HUES6 (cell line): ENCODE measurements around the gene RBFOX2.
"Not testable (repeated sequence)": the region's sequence is repeated elsewhere in the genome, so short reads cannot be mapped to it uniquely, and the experiment has no call there.

Experiments used
- H3K27ac ChIP-seq: 2 replicates; pipeline ENCODE4 v1.7.0; 2013; ENCODE audit warnings: low read depth, mild to moderate bottlenecking, low read length, inconsistent platforms
- H3K27me3 ChIP-seq: 2 replicates; pipeline ENCODE4 v1.6.1; 2013; ENCODE audit warnings: low read length; ENCODE audit not compliant: control insufficient read depth, insufficient read depth
- H3K36me3 ChIP-seq: 2 replicates; pipeline ENCODE4 v1.6.1; 2013; ENCODE audit warnings: low read length; ENCODE audit not compliant: control insufficient read depth, insufficient read depth
- H3K4me1 ChIP-seq: 2 replicates; pipeline ENCODE4 v1.6.1; 2013; ENCODE audit warnings: low read length; ENCODE audit not compliant: control insufficient read depth, insufficient read depth
- H3K4me3 ChIP-seq: 2 replicates; pipeline ENCODE4 v1.5.1; 2013; ENCODE audit warnings: low read depth, low read length
- H3K9ac ChIP-seq: one replicate; pipeline ENCODE4 v1.6.1; 2013; ENCODE audit warnings: mild to moderate bottlenecking, low read length
- H3K9me3 ChIP-seq: 2 replicates; pipeline ENCODE4 v1.6.1; 2013; ENCODE audit warnings: low read depth, low read length; ENCODE audit not compliant: control insufficient read depth, insufficient read depth

RBFOX2 gene

DNA sequence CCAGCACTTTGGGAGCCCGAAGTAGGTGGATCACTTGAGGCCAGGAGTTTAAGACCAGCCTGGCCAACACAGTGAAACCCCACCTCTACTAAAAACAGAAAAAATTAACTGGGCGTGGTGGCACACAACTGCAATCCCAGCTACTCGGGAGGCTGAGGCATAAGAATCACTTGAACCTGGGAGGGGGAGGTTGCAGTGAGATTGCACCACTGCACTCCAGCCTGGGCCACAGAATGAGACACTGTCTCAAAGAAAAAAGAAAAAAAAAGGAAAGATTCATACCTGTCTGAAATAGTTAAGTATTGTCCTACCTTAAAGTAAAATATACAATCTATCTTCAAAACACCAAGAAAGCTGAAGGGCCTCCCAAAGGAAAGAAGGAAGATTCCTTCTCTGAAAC is 20.1 kb downstream of the RBFOX2 start:
- H3K9me3 ChIP-seq: no peaks in the 10 kb centered on the region
- H3K4me3 ChIP-seq: no peak overlapping the region
- no peaks in the 10 kb centered on the region for H3K36me3 ChIP-seq
- peaks cover 21% of the 10 kb centered on the region for H3K4me1 ChIP-seq
- no peak overlapping the region for H3K27ac ChIP-seq
- H3K9ac ChIP-seq: no peak overlapping the region
- H3K27me3 ChIP-seq: no peaks in the 10 kb centered on the region

DNA sequence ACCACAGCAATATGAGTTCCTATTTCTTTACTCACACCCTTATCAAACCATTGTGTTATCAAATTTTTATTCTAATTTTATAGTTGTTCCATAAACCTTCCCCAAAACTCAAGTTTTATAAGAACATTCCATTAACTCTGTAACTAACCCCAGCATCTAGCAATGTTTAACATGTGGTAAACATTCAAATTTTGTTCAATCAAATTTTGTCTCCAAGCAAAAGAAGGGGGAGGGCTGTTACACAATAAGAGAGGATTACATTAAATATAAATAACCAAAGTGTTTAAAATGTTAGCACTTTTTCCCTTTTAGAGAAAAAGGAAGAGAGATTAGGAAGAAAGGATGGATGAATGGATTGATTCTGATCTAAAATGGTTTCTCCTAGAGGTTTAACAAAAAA is 20.5 kb downstream of the RBFOX2 start:
- H3K27ac ChIP-seq: no peak overlapping the region
- H3K9ac ChIP-seq: no peak overlapping the region

GRCh38 chr22:36003972-36004674 is 24.5 kb downstream of the RBFOX2 start:
- Histone ChIP-seq H3K4me3 (no peak overlapping the region), H3K27ac (no peak overlapping the region), H3K9ac (no peak overlapping the region), H3K4me1 (no peaks in the 10 kb centered on the region; the same call in 1 of the 2 replicates), H3K27me3 (no peaks in the 10 kb centered on the region), H3K9me3 (no peaks in the 10 kb centered on the region), H3K36me3 (no peaks in the 10 kb centered on the region)

More for the DNA sequence above, 20.5 kb downstream of the RBFOX2 start:
- H3K4me1 ChIP-seq: peaks cover 18% of the 10 kb centered on the region
- no peaks in the 10 kb centered on the region for H3K27me3 ChIP-seq
- H3K36me3 ChIP-seq: no peaks in the 10 kb centered on the region
- H3K9me3 ChIP-seq: no peaks in the 10 kb centered on the region
- no peak overlapping the region for H3K4me3 ChIP-seq

DNA sequence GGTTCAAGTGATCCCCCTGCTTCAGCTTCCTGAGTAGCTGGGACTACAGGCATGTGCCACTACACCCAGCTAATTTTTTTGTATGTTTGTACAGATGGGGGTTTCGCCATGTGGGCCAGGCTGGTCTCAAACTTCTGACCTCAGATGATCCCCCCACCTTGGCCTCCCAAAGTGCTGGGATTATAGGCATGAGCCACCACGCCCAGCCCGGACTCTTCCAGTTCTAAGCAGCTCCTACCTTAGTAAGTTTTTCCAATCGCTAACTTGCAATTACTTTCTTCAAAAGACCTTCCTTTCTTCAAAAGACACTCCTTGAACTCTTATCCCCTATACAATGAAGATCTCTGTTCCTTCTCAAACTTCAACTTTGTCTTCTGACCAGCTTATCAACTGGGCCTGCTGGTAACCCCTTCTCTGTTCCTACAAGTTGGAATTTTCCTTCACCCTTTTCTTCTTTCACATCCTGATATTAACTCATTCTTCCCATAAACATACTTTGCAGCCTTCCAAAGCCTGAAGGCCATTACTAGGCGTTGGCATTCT is 25.8 kb downstream of the RBFOX2 start:
- H3K36me3 ChIP-seq: no peaks in the 10 kb centered on the region
- H3K4me1 ChIP-seq: 0 out of 2 replicates have a peak, but pooled peaks cover under 1% of the 10 kb centered on the region
- H3K27me3 ChIP-seq: no peaks in the 10 kb centered on the region
- H3K4me3 ChIP-seq: no peak overlapping the region
- no peaks in the 10 kb centered on the region for H3K9me3 ChIP-seq
- H3K27ac ChIP-seq: no peak overlapping the region
- no peak overlapping the region for H3K9ac ChIP-seq

- H3K27ac ChIP-seq: no peak overlapping the region
- 0 out of 2 replicates have a peak, but pooled peaks cover 3% of the 10 kb centered on the region for H3K4me1 ChIP-seq
- H3K36me3 ChIP-seq: no peaks in the 10 kb centered on the region
- H3K27me3 ChIP-seq: no peaks in the 10 kb centered on the region
- no peaks in the 10 kb centered on the region for H3K9me3 ChIP-seq
- no peak overlapping the region for H3K9ac ChIP-seq
- no peak overlapping the region for H3K4me3 ChIP-seq
Observed at GRCh38 chr22:36002084-36002483, 26.5 kb downstream of the RBFOX2 start.

GRCh38 chr22:35998748-35999147 is 29.9 kb downstream of the RBFOX2 start:
- no peaks in the 10 kb centered on the region for H3K36me3 ChIP-seq
- H3K27me3 ChIP-seq: no peaks in the 10 kb centered on the region
- H3K27ac ChIP-seq: no peak overlapping the region
- no peak overlapping the region for H3K4me3 ChIP-seq
- peaks cover 15% of the 10 kb centered on the region; the same call in 1 of the 2 replicates for H3K4me1 ChIP-seq
- H3K9ac ChIP-seq: no peak overlapping the region
- H3K9me3 ChIP-seq: no peaks in the 10 kb centered on the region

- H3K4me1 ChIP-seq: peaks cover 15% of the 10 kb centered on the region; the same call in 1 of the 2 replicates
- no peak overlapping the region for H3K9ac ChIP-seq
- H3K4me3 ChIP-seq: no peak overlapping the region
- no peaks in the 10 kb centered on the region for H3K27me3 ChIP-seq
- H3K9me3 ChIP-seq: peaks cover 6% of the 10 kb centered on the region; the same call in 1 of the 2 replicates
- no peak overlapping the region for H3K27ac ChIP-seq
- H3K36me3 ChIP-seq: no peaks in the 10 kb centered on the region
Observed at GRCh38 chr22:35997438-35997837, 31.2 kb downstream of the RBFOX2 start.

DNA sequence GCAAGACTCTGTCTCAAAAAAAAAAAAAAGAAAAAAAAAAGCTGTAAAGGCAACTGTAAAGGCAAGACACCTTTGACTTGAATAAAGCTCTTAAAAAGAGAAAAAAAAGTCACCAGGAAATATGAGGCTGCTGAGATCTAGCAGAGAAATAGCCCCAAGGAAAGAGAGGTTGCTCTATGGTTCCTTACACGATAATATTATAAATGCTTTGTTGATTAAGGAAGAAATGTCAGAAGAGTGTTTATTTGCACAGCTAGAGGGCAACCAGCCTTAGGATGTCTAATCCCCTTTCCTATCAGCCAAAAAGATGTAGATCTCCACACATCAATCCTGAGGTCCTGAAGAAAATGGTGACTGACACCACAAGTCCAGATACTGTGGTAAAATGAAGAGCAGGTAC is 32.0 kb downstream of the RBFOX2 start:
- Histone ChIP-seq H3K27ac (no peak overlapping the region), H3K27me3 (no peaks in the 10 kb centered on the region)

DNA sequence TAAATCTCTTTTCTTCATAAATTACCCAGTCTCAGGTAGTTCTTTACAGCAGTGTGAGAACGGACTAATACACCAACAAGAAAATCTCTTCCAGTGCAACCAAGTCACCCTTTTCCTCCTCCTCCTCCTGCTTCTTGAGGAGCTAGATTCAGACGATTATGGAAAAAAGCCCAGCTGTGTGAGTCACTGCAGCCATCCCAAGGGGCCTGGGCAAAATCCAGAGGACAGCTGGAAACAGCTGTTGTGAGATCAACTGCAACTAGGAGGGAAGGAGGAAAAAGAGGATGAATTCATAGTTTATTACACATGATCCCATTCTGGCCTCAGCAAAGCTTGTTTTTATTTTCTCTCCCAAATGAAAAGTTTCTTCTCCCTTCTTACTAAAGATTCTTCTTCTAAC is 32.9 kb downstream of the RBFOX2 start:
- H3K4me3 ChIP-seq: no peak overlapping the region
- H3K27ac ChIP-seq: peak overlapping the region; percentile 3; the same call in 1 of the 2 replicates
- peaks cover 6% of the 10 kb centered on the region; the same call in 1 of the 2 replicates for H3K9me3 ChIP-seq
- no peak overlapping the region for H3K9ac ChIP-seq
- no peaks in the 10 kb centered on the region for H3K27me3 ChIP-seq
- peaks cover 15% of the 10 kb centered on the region; the same call in 1 of the 2 replicates for H3K4me1 ChIP-seq
- H3K36me3 ChIP-seq: no peaks in the 10 kb centered on the region

More for the DNA sequence above, 32.0 kb downstream of the RBFOX2 start:
- Histone ChIP-seq H3K9ac (no peak overlapping the region), H3K4me1 (peaks cover 15% of the 10 kb centered on the region; the same call in 1 of the 2 replicates), H3K4me3 (no peak overlapping the region), H3K9me3 (peaks cover 6% of the 10 kb centered on the region; the same call in 1 of the 2 replicates), H3K36me3 (no peaks in the 10 kb centered on the region)

GRCh38 chr22:35995348-35995747 is 33.3 kb downstream of the RBFOX2 start:
- Histone ChIP-seq H3K36me3 (no peaks in the 10 kb centered on the region), H3K4me3 (no peak overlapping the region), H3K27me3 (no peaks in the 10 kb centered on the region), H3K9ac (no peak overlapping the region), H3K27ac (peak overlapping the region; percentile 3; the same call in 1 of the 2 replicates), H3K9me3 (peaks cover 6% of the 10 kb centered on the region; the same call in 1 of the 2 replicates), H3K4me1 (peaks cover 15% of the 10 kb centered on the region; the same call in 1 of the 2 replicates)

DNA sequence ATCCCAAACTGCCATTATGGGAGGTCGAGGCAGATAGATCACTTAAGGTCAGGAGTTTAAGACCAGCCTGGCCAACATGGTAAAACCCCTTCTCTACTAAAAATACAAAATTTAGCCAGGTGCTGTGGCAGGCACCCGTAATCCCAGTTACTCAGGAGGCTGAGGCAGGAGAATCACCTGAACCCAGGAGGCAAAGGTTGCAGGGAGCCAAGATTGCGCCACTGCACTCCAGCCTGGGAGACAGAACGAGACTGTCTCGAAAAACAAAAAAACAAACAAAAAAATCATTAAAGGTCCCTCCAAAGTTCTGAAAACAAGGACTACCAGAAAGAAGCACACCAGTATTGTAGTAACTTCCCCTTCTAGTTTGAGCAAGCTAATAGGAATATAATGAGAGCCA is 34.9 kb downstream of the RBFOX2 start:
- H3K27ac ChIP-seq, H3K27me3 ChIP-seq, H3K4me3 ChIP-seq, H3K9me3 ChIP-seq, H3K36me3 ChIP-seq, H3K9ac ChIP-seq: not testable (repeated sequence)
- peaks cover 15% of the 10 kb centered on the region; the same call in 1 of the 2 replicates for H3K4me1 ChIP-seq
